Retinal pigment epithelial cell (primary cell): Measurements from ENCODE around the gene FAM151B.

Experiments used
- DNase-seq: peaks from one replicate; pipeline ENCODE4 v3.0.0-alpha.2; 2010; ENCODE audit warnings: low read depth
- H3K4me3 ChIP-seq: 2 replicates; pipeline ENCODE4 v1.5.1; 2011; ENCODE audit warnings: mild to moderate bottlenecking, low read length, control low read depth, moderate library complexity
- TF ChIP-seq, protein P1 (sequence below): conservative IDR thresholded peaks from 2 replicates; pipeline ENCODE4 v1.5.1; 2011; ENCODE audit warnings: low read depth, low read length, control low read depth, inconsistent platforms

The FAM151B gene

DNA sequence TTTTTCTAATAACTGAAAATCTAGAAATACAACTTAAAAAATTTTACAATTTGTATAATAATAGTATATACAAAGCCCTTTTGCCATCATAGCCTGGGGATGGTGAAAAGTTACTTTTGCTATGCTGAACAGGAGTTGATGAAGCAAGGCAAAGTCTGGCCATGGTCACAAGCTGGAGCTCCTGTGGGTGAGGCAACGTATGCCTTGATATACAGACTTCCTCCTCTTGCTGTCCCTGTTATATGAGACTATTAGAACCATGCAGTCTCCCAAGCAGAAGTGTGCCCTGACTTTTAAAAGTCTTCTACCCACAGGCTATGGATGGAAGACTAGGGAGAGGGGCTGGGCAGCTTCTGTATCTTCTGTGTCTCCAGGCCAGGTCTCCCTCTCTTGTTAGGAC is 15.7 kb downstream of the FAM151B start:
- no peak overlapping the region for H3K4me3 ChIP-seq
- DNase-seq: no peak
- TF ChIP-seq, protein P1, sequence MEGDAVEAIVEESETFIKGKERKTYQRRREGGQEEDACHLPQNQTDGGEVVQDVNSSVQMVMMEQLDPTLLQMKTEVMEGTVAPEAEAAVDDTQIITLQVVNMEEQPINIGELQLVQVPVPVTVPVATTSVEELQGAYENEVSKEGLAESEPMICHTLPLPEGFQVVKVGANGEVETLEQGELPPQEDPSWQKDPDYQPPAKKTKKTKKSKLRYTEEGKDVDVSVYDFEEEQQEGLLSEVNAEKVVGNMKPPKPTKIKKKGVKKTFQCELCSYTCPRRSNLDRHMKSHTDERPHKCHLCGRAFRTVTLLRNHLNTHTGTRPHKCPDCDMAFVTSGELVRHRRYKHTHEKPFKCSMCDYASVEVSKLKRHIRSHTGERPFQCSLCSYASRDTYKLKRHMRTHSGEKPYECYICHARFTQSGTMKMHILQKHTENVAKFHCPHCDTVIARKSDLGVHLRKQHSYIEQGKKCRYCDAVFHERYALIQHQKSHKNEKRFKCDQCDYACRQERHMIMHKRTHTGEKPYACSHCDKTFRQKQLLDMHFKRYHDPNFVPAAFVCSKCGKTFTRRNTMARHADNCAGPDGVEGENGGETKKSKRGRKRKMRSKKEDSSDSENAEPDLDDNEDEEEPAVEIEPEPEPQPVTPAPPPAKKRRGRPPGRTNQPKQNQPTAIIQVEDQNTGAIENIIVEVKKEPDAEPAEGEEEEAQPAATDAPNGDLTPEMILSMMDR: no peak

DNA sequence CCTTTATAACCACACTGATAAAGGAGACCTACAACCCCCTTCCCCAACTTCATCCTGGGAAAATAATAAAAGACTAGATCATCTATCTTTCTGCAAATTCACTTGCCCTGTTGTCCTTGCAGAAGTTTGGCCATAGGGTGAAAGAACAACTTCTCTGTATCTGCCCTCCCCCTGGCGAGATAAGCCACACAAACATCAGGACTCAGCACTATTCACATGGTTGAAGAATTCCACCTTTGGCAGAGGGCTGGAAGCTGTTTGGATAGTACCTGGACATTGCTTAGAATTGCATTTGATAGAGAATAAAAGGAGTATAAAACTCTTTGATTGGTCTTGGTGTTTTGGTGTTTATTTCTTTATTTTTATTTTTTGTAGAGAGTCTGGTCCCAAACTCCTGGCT is 16.9 kb downstream of the FAM151B start:
- DNase-seq: no peak
- H3K4me3 ChIP-seq: no peak overlapping the region
- TF ChIP-seq, protein P1: no peak

DNA sequence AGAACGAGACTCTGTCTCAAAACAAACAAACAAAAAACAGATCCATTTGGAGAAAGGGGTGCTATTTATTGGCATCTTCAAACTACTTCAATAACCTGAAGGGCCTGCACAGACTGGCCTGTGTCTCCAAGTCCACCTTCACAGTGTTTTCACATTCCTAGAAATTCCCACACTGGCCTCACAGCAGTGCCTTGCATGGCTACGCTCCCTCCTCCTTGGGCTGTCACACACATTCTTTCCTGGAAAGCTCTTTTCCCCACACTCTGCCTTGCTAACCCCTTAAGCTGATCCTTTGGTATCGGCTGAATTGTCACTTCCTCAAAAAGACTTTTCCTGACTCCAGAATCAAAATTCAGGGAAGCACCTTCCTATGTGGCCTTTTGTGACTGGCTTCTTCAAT is 19.8 kb downstream of the FAM151B start:
- H3K4me3 ChIP-seq: no peak overlapping the region
- no peak for DNase-seq
- TF ChIP-seq, protein P1: no peak

GRCh38 chr5:80508844-80509243 is 20.9 kb downstream of the FAM151B start:
- DNase-seq: no peak
- H3K4me3 ChIP-seq: no peak overlapping the region
- TF ChIP-seq, protein P1: no peak

GRCh38 chr5:80509362-80509761 is 21.5 kb downstream of the FAM151B start:
- no peak for DNase-seq

DNA sequence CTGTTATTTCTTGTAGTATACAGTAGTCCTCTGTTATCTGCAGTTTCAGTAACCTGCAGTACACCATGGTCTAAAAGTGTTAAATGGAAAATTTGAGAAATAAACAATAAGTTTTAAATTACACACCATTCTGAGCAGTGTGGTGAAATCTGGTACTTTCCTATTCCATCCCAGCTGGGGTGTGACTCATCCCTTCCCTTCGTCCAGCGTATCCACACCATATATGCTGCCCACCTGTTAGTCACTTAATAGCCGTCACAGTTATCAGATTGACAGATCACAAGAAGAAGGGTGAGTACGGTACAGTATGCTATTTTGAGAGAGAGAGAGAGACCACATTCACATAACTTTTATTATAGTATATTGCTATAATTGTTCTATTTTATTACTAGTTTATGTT is 28.9 kb downstream of the FAM151B start:
- TF ChIP-seq, protein P1: no peak
- H3K4me3 ChIP-seq: no peak overlapping the region
- peak; percentile 29 for DNase-seq

More at GRCh38 chr5:80509362-80509761, 21.5 kb downstream of the FAM151B start:
- TF ChIP-seq, protein P1: no peak
- no peak overlapping the region for H3K4me3 ChIP-seq

DNA sequence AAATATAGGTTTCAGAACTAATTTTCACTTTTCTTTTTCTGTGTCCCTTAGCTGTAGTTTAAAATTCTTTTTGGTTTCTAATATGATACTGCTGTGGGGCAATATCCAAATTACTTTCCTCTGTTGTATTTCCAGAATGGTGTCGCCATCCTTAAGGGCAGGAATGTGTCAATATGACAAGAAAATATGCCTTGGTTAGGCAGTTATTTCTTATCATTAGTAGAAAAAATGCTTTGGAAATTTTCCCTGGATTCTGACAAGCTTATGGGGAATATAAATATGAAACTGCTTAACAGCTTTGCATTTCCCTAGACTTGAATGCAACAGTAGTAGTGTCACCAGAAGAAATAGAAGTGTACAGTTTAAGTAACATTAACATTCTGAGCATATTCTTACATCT is 52.8 kb downstream of the FAM151B start:
- H3K4me3 ChIP-seq: no peak overlapping the region
- no peak for DNase-seq
- TF ChIP-seq, protein P1: no peak
